ENCODE results near the gene FGF18.
"Not testable (repeated sequence)": the region's sequence is repeated elsewhere in the genome, so short reads cannot be mapped to it uniquely, and the experiment has no call there.

Gene FGF18, protein sequence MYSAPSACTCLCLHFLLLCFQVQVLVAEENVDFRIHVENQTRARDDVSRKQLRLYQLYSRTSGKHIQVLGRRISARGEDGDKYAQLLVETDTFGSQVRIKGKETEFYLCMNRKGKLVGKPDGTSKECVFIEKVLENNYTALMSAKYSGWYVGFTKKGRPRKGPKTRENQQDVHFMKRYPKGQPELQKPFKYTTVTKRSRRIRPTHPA

DNA sequence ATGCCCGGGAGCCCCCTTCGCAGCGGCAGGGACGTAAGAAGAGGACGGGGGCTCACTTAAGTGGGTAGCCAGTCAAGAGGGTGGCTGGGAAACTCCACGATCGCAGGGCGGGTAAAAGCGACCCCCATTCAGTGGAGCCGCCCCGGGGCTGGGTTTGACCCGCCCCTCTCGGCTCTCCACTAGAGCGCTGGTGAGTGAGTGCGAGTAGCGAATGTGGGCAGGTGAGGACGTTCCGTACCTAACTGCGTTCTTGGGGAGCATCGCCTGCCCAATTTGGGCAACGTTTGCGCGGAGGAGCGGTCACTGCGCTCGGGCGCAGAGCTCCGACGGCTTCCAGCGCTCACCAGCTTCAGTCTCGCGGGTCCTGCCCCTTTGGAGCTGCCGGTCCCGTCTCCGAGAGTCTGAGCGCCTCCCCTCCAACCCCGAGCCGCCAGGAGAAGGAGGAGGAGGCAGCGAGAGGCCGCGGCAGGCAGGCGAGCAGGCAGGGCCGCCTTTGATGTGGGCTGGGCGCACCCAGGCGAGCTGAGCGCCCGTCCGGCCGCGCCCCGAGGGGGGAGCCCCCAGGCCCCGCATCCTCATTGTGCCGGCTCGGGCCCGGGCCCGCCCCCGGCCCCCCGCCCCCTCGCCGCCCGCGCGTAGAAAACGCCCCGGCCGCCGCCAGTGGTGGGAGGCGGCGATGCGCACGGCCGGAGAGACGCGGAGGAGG, at the start of gene FGF18:
Gene FGF18 (plus strand): TSS at position 666 of the 706 bp plus-strand sequence. CDS start 553 bp downstream, outside the sequence.
- peak; percentile 54 for DNase-seq

DNA sequence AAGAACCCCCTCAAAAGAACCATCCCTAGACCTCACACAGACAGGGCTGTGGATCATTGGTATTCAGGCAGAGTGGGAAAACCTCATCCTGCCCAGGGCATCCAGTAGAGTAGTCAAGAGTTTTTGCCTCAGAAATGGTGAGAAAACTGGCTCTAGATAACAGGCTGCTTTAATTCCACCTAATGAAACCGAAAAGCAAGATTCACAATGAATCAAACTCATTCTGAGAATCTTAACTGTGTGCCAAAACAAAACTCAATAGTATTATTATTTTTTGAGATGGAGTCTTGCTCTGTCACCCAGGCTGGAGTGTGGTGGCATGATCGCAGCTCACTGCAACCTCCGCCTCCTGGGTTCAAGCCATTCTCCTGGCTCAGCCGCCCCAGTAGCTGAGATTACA, 49.5 kb upstream of the FGF18 start:
- no peak for DNase-seq

DNA sequence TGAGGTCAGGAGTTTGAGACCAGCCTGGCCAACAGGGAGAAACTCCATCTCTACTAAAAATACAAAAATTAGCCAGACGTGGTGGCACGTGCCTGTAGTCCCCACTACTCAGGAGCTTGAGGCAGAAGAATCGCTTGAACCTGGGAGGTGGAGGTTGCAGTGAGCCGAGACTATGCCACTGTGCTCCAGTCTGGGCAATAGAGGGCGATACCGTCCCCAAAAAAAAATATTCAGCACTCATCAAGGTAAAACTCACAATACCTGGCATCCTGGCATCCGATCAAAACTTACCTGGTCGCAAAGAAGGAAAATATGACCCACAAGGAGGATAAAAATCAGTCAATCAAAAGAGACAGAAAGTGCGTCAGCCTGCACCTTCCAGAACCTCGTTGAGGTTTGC, 48.6 kb upstream of the FGF18 start:
- DNase-seq, result not testable (repeated sequence)

DNA sequence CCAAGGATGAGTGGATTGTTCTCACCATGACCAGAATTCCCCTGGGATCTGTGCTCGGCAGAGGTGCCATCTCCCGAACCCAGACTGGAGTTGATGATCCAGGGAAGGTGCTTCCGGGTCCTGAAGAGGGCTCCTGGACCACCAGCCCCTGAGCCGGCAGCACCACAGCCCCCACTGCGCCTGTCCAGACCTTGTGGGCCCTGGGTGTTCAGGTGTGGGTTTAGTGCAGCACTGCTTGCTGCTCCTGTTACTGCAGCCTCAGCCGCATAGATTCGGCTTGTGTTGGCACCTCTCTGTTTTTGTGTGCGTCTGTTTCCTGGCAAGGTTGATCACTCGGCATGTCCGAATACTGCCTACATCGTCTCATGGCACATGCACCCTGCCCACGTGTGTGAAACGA, 48.1 kb upstream of the FGF18 start:
- DNase-seq, result no peak

DNA sequence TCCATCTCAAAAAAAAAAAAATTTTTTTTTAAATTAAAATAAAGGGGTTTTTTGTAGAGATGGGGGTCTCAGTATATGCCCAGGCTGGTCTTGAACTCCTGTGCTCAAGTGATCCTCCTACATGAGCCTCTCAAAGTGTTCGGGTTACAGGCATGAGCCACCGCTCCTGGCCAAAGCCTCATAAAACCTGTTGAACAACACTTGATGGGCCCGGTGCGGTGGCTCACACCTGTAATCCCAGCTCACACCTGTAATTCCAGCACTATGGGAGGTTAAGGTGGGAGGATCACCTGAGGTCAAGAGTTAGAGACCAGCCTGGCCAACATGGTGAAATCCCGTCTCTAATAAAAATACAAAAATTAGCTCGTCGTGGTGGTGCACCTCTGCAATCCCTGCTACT, 39.5 kb upstream of the FGF18 start:
- DNase-seq, result no peak

DNA sequence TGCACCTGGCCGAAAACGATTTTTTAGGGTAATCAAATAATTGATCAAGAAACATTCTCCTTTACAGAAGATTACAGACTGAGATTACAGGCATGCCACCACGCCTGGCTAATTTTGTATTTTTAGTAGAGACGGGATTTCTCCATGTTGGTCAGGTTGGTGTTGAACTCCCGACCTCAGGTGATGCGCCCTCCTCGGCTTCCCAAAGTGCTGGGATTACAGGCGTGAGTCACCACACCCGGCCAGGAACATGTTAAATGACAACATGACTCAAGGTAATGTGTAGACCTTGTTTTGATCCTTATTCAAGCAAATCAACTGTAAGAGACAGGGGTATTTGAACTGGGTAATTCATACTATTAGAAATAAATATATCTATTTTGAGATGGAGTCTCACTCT, 35.0 kb upstream of the FGF18 start:
- not testable (repeated sequence) for DNase-seq

DNA sequence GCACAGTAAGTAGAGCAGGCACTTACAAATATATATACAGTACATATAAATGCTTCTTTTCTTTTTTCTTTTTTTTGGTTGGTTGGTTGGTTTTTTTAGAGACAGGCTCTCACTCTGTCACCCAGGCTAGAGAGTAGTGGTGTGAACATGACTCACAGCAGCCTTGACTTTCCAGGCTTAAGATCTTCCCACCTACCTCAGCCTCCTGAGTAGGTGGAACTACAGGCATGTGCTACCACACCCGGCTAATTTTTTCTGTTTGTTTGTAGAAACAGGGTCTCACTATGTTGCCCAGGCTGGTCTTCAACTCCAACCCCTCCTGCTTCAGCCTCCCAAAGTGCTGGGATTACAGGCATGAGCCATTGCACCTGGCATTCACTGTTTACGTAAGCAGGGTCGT, 34.4 kb upstream of the FGF18 start:
- not testable (repeated sequence) for DNase-seq

DNA sequence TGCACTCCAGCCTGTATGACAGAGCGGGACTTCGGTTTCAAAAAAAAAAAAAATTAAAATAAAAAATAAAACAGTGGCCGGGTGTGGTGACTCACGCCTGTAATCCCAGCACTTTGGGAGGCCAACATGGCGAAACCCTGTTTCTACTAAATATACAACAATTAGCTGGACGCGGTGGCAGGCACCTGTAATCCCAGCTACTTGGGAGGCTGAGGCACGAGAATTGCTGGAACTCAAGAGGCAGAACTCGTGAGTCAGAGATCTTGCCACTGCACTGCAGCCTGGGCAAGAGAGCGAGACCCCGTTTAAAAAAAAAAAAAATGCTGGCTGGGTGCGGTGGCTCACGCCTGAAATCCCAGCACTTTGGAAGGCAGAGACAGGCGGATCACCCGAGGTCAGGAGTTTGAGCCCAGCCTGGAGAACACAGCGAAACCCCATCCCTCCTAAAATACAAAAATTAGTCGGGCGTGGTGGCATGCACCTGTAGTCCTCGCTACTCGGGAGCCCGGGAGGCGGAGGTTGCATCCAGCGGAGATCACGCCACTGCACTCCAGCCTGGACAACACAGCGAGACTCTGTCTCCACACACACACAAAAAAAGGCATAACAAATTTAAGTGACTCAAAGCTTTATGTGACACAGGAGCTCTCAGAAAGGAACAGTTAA, 33.3 kb upstream of the FGF18 start:
- no peak for DNase-seq

DNA sequence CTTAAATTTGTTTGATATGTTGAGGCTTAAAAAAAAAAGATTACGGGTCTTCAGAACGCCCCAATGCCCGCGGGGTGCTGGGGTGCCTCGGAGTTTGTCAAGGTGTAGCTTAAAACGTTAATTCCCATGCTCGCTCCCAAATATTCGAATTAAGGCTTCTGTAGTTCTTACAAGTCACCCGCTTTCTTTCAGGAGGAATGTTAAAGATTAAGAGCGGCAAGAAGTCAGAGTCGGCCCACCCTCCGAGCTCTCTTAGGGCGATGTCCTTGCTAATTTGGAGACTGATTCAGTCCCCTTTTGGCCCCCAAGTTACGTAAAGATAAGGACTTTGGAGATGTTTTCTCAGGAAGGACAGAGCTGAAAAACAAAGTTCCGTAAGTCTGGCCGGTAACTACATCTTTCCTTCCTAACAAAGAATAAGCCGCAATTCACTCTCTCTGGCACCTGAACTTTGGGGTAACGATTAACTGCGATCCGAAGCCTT, 32.5 kb upstream of the FGF18 start:
- no peak for DNase-seq

DNA sequence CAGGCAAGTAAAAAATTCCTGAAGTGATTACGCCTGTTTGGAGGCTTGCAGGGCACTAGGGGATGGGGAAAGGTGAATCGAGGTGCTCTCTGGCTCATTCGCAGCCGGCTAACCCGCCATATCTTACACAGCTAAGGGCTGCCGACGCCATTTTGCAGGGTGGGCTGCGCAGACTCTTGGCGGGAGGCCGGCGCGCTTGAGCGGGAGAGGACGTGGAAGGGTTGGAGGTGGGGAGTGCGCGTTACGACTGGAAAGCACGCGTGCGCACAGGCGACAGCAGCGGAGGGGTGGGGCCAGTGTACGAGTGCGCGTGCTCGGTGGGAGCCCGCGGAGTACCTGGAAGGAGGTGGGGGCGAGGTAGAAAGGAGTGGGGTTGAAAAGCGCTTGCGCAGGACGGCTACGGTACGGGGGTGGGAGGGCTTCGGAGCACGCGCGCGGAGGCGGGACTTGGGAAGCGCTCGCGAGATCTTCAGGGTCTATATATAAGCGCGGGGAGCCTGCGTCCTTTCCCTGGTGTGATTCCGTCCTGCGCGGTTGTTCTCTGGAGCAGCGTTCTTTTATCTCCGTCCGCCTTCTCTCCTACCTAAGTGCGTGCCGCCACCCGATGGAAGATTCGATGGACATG, 32.0 kb upstream of the FGF18 start, which contains the start of gene NPM1:
Gene NPM1 (plus strand): TSS at position 505 of the 625 bp plus-strand sequence. CDS start 100 bp downstream, at position 605.
- DNase-seq, result peak; percentile 99

DNA sequence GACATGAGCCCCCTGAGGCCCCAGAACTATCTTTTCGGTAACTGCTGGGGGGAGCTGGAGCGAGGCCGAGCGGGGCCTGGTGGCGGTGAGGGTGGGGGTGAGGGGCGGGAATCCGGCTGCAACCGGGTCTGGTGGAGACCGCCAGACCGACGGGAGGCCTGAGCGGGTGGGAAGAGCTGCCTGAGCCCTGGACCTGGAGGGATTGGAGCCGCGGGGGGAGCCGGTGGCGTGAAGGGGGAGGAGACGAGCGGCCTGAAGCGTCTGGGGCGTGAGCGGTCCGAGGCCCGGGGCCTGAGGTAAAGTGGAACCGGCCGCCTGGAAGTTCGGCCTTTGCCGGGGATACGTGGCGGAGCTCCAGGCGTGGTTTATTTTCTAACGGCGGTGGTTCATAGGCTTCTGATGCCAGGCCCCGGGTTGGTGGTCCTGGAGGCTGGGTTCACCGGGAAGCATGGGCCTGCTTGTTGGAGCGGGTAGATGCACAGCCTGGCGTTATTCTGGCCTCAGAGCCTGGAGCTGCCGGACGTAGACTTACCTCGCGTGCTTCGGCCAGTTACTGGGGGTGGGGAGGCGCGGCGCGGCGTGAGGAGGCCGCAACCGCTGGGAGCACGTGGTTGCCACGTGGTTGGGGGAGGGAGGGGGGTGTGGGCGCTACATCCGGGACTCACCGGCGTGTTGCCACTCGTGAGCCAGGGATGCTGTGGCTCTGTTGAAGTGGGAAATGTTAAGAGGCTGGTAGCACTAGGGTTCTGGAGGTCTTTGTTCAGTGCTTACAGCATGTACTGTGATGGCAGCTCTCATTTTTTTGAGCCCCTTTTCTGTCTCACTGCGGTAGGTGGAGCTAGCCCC, 31.3 kb upstream of the FGF18 start:
- peak; percentile 88 for DNase-seq

DNA sequence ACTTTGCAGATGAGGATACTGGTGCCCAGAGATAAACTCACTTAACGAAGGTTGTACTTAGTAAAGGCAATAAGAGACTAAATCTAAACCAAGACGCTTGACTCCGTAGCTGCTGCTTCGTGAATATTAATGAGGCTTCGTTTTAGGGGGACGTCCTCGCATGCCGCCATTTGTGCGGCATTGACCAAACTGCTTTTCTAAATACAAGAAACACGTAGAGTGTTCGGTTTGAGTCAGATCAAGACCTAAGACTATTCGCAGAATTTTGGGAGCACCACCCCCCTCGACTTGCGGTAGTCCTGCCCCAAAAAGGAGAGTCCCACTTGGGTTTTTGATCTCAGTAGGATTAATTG, 30.7 kb upstream of the FGF18 start:
- peak; percentile 79 for DNase-seq

DNA sequence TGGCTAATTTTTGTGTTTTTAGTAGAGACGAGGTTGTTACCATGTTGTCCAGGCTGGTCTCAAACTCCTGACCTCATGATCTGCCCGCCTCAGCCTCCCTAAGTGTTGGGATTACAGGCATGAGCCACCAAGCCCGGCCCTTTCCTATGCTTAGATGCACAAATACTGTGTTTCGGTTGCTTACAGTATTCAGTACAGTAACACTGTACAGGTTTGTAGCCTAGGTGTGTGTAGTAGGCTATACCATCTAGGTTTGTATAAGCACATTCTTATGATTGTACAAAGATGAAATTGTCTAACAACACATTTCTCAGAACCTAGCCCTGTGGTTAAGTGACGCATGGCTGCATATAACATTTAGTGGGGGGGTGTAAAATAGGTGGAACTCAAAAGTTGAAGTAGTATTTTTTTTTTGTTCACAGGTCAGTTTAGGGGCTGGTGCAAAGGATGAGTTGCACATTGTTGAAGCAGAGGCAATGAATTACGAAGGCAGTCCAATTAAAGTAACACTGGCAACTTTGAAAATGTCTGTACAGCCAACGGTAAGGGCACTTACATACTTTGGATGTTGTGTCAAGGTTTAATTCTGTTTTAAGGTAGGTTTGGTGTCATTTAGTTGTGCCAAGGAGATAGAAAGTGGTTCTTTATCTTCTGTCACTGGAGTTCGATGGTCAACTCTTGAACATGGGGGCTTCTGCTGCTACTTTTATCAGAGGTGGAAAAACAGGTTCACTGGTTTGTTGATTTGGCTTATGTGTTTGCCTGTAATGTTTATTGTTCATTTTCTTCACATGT, 28.4 kb upstream of the FGF18 start:
- DNase-seq, result no peak

DNA sequence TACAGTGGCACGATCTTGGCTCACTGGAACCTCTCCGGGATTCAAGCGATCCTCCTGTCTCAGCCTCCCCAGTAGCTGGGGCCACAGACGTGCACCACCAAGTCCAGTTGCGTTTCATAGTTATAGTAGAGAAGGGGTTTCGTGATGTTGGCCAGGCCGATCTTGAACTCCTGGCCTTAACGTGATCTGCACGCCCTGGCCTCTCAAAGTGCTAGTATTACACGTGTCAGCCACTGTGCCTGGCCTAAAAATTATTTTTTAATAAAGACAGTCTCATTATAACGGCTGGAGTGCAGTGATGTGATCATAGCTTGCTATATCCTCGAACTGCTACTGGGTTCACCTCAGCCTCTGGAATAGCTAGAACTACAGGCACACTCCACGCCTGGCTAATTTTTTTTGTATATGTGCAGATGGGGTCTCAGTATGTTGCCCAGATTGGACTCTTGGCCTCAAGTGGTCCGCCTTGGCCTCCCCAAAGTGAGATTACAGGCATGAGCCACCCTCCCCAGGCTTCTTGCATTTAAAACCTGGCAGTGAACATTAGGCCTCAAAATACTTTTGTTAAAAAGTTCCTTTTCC, 27.4 kb upstream of the FGF18 start:
- DNase-seq, result no peak

DNA sequence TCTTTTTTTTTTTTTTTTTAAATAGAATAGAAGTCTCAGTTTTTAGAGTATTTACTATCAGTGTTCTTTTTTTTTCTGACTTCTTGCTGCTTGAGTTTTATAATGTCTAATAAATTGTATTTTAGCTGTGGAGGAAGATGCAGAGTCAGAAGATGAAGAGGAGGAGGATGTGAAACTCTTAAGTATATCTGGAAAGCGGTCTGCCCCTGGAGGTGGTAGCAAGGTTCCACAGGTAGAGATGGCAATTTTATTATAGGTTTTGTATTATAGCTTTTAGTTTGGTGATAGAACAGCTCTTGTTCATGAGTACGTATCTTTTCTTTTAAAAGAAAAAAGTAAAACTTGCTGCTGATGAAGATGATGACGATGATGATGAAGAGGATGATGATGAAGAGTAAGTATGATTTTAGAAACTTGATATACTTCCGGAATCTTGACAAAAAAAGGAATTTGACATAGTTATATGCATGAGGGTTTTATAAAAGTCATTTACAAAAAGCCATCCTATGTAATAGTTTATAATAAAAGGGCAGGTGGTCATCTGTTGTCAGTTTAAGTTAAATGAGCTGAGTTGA, 26.8 kb upstream of the FGF18 start:
- no peak for DNase-seq

DNA sequence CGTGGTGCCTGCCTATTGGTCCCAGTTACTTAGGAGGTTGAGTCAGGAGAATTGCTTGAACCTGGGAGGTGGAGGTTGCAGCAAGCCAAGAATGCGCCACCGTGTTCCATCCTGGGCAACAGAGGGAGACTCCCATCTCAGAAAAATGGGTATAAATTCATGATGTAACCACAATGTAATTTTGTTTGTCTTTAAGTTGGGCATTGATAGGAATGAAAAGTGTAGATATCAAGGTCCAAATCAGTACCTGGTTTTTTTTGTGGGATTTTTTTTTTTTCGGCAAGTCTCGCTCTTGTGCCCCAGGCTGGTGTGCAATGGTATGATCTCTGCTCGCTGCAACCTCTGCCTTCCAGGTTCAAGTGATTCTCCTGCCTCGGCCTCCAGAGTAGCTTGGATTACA, 24.4 kb upstream of the FGF18 start:
- no peak for DNase-seq

DNA sequence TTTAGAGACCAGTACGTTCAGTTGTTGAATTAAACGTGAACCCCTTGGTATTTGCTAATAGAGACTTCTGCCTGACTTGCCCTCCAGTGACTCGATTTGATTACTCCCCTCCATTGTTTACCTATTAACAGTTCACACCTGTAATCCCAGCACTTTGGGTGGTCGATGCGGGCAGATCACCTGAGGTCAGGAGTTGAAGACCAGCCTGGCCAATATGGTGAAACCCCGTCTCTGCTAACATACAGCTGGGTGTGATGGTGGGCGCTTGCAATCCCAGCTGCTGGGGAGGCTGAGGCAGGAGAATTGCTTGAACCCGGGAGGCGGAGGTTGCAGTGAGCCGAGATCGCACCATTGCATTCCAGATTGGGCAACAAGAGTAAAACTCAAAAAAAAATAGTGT, 22.9 kb upstream of the FGF18 start:
- not testable (repeated sequence) for DNase-seq

DNA sequence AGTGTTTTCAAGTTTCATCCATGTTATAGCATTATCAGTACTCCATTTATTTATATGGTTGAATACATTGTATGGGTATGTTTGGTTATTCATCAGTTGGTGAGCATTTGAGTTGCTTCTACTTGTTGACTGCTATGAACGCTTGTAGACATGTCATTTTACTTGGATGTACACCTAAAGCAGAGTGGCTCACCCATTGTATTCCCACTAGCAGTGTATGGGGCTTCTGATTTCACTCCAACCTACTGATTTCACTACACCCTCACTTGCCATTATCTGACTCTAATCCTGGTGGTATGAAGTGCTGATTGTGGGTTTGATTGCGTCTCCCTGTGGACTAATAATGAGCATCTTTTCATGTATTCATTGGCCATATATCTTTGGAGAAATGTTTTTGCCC, 22.3 kb upstream of the FGF18 start:
- no peak for DNase-seq

DNA sequence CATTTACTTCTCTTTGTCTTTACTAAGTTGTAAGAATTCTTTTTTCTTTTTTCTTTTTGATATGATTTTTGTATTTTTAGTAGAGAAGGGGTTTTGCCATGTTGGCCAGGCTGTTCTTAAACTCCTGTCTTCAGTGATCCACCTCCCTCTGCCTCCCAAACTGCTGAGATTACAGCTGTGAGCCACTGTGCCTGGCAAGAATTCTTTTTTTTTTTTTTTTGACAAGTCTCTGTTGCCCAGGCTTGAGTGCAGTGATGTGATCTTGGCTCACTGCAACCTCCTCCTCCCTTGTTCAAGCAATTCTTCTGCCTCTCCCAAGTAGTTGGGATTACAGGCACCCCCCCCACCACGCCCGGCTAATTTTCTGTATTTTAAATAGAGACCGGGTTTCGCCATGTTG, 21.8 kb upstream of the FGF18 start:
- DNase-seq, result no peak

DNA sequence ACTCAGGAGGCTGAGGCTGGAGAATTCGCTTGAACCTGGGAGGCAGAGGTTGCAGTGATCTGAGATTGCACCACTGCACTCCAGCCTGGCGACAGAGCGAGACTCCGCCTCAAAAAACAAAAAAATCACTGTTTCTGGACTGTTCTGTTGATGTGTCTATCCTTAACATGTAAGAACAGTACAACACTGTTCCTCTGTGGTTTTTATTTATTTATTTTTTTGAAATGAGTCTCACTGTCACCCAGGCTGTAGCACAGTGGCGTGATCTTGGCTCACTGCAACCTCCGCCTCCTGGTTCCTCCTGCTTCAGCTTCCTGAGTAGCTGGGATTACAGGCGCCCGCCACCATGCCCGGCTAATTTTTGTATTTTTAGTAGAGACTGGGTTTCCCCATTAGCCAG, 20.8 kb upstream of the FGF18 start:
- not testable (repeated sequence) for DNase-seq

DNA sequence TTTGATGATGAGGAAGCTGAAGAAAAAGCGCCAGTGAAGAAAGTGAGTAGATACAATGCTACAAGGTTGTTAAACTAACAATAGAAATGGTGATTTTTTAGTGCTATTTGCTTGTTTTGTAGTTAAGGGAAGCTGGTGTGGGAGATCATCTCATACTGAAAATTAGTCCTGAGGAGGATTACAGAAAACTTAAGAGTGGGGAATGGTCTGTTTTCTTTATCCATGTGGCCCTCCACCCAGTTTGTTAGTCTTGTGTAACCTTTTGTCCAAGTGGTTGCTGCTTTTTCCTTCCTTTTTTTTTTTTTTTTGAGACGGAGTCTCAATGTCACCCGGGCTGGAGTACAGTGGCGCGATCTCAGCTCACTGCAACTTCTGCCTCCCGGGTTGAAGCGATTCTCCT, 19.3 kb upstream of the FGF18 start:
- DNase-seq, result no peak

Measured in activated CD4-positive, alpha-beta T cell treated with anti-CD3 and anti-CD28 coated beads, Interleukin-10, Interleukin-2, amounts not matched to agents 100 ng/mL and 50 ng/mL, durations not matched to agents 16 hours and 8 hours (primary cell).